Measurements from ENCODE around the gene PRSS33.

The PRSS33 gene

DNA sequence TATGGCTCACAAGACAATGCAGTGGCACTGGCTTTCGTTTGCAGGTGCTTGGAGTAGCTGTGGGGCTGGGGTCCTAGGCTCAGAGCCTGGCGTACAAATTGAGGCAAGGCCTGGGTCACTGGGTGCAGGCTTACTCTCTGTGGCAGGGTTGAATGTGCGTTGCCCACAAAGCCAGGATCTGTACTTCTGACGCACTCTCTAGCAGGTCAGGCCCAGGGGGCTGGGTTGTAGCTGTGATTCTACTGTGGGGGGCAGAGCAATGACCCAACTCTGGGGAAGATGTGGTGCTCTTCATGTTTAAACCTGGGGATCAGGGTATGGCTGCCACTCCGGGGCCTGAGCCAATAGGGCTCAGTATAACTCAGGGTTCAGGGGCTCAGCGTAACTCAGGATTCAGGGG is 23.3 kb upstream of the PRSS33 start:
- TF ChIP-seq, protein P1, sequence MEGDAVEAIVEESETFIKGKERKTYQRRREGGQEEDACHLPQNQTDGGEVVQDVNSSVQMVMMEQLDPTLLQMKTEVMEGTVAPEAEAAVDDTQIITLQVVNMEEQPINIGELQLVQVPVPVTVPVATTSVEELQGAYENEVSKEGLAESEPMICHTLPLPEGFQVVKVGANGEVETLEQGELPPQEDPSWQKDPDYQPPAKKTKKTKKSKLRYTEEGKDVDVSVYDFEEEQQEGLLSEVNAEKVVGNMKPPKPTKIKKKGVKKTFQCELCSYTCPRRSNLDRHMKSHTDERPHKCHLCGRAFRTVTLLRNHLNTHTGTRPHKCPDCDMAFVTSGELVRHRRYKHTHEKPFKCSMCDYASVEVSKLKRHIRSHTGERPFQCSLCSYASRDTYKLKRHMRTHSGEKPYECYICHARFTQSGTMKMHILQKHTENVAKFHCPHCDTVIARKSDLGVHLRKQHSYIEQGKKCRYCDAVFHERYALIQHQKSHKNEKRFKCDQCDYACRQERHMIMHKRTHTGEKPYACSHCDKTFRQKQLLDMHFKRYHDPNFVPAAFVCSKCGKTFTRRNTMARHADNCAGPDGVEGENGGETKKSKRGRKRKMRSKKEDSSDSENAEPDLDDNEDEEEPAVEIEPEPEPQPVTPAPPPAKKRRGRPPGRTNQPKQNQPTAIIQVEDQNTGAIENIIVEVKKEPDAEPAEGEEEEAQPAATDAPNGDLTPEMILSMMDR (IDR thresholded peaks at IDR 0.05; ENCODE audit: low read length, missing control alignments), result no peak
- DNase-seq (ENCODE audit: low read depth), result no peak
- H3K4me3 ChIP-seq (replicated peaks; ENCODE audit: low read depth, low read length), result no peak overlapping the region

DNA sequence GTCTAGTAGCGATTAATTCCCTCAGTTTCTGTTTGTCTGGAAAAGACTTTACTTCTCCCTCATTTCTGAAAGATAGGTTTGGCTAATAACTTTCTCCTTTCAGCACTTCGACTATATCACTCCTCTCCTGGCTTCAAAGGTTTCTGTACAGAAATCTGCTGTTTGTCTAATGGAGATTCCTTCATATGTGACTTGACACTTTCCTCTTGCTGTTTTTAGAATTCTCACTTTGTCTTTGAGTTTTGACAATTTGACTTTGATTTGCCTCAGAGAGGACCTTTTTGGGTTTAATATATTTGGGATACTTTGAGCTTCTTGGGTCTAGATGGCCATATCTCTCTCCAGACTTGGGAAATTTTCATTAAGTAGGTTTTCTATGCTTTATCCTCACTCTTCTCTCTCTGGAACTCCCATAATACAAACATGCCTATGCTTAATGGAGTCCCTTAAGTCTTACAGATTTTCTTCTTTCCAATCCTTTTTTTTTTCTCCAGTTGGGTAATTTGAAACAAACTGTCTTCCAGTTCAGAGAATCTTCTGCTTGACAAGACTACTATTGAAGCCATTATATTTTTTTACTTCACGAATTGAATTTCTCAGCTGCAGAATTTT is 21.9 kb upstream of the PRSS33 start:
- DNase-seq (ENCODE audit: low read depth), result no peak
- TF ChIP-seq, protein P1 (IDR thresholded peaks at IDR 0.05; ENCODE audit: low read length, missing control alignments), result no peak
- H3K4me3 ChIP-seq (replicated peaks; ENCODE audit: low read depth, low read length), result no peak overlapping the region

DNA sequence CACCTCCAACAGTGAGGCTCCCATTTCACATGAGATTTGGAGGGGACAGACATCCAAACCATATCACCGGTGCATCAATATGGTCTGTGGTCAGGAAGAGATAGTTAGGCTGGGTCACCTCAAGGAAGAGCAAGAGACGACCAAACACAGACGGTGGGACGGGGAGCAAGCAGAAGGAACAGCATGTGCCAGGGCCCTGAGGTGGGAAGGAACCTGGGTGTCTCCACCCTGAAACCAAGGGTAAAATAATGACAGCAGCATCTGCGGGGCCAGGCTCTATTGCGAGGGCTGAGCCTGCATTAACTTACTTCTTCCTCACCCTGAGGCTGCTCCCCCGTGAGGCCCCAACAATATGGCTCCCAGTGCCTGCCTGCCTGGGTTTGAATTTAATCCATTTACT is 20.8 kb upstream of the PRSS33 start:
- H3K4me3 ChIP-seq (replicated peaks; ENCODE audit: low read depth, low read length), result no peak overlapping the region
- TF ChIP-seq, protein P1 (IDR thresholded peaks at IDR 0.05; ENCODE audit: low read length, missing control alignments), result no peak
- DNase-seq (ENCODE audit: low read depth), result no peak

DNA sequence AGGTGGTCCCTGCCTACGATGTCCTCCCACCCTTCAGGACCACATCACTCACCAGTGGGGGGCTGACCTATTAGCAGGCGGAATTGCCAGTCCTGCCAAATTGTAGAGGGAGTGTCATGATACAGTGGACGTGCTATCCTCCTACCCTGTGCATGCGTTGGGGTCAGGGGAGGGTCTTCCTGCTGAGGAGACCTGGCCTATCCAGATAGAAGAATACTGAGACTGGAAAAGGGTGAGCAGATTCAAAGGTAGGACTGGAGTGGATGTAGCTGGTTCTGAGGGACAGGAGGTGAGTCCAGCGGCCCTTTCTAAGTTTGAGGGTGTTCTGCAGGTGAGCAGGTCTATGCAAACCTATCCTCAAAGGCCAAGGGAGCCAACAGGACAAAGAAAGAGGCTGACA is 18.9 kb upstream of the PRSS33 start:
- TF ChIP-seq, protein P1 (IDR thresholded peaks at IDR 0.05; ENCODE audit: low read length, missing control alignments), result no peak
- no peak overlapping the region for H3K4me3 ChIP-seq (replicated peaks; ENCODE audit: low read depth, low read length)
- DNase-seq (ENCODE audit: low read depth), result no peak

DNA sequence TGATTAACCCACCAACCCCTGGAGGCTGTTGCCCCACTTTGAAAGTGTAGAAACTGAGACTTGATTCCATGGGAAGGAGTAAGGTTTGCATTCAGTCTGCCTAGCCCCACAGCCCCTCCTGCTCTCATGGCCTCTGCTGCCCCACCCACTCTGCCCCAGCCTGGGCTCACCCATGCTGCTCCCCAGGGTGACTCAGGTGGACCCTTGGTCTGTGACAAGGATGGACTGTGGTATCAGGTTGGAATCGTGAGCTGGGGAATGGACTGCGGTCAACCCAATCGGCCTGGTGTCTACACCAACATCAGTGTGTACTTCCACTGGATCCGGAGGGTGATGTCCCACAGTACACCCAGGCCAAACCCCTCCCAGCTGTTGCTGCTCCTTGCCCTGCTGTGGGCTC is 17.4 kb upstream of the PRSS33 start:
- TF ChIP-seq, protein P1 (IDR thresholded peaks at IDR 0.05; ENCODE audit: low read length, missing control alignments), result no peak
- no peak overlapping the region for H3K4me3 ChIP-seq (replicated peaks; ENCODE audit: low read depth, low read length)
- DNase-seq (ENCODE audit: low read depth), result no peak

DNA sequence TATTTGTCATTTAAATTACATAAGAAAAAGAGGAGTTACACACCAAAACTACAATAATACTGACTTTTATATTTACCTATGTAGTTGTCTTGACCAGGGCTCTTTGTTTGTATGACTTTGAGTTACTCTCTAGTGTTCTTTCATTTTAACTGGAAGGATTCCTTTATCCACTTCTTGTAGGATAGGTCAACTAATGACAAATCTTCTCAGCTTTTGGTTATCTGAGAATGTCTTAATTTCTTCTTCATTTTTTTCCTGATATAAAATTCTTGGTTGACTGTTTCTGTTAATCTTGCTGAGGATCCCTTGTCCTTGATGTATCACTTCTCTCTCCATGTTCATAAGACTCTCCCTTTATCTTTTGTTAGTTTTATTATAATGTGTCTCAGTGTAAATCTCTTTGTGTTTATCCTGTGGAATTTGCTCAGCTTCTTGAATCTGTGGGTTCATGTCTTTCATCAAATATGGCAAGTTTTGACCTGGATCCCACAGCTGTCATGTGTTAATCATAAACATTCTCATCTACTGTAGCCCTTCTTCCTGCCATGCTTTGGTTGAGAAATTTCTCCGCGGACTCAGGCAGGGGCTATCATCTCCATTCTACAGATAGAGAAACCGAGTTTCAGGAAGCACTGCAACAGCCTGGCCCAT is 16.3 kb upstream of the PRSS33 start:
- TF ChIP-seq, protein P1 (IDR thresholded peaks at IDR 0.05; ENCODE audit: low read length, missing control alignments), result no peak
- no peak for DNase-seq (ENCODE audit: low read depth)
- no peak overlapping the region for H3K4me3 ChIP-seq (replicated peaks; ENCODE audit: low read depth, low read length)

DNA sequence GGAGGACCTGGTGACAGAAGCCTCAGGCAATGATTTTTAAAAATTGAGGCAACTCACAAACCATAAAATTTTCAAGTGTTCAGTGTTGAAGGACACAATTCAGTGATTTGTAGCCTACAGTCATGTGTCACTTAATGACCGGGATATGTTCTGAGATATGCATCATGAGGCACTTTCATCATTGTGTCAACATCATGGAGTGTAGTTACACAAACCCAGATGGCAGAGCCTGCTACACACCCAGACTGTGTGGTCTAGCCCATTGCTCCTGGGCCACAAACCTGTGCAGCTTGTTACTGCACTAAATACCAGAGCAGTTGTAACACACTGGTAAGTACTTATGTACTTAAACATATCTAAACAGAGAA is 12.5 kb upstream of the PRSS33 start:
- no peak for DNase-seq (ENCODE audit: low read depth)
- TF ChIP-seq, protein P1 (IDR thresholded peaks at IDR 0.05; ENCODE audit: low read length, missing control alignments), result no peak
- no peak overlapping the region for H3K4me3 ChIP-seq (replicated peaks; ENCODE audit: low read depth, low read length)

All from fibroblast of pulmonary artery (primary cell).